Neural progenitor cell (in vitro differentiated cells): Measurements from ENCODE around the gene CBL. TPM values are rescaled to one million over a fixed set of nuclear protein-coding genes. Genes with fewer than 3 reads are reported as not detected.

Experiments
- DNase-seq: peaks from one replicate; pipeline ENCODE4 v3.0.0-alpha.2; 2016; ENCODE audit warnings: low spot score
- H2AFZ ChIP-seq: fragments of 200-600 bp; sonication (generic); replicated peaks from 2 replicates; pipeline ENCODE4 v1.6.1; 2016; ENCODE audit warnings: antibody characterized with exemption
- H3F3A ChIP-seq: fragments of 200-600 bp; sonication (generic); 2 replicates; pipeline ENCODE4 v1.6.1; 2016; ENCODE audit warnings: antibody characterized with exemption, low read depth
- H3K27ac ChIP-seq: fragments of 200-600 bp; sonication (generic); 2 replicates; pipeline ENCODE4 v1.5.1; 2016; ENCODE audit warnings: mild to moderate bottlenecking
- H3K27me3 ChIP-seq: fragments of 200-600 bp; sonication (generic); 2 replicates; pipeline ENCODE4 v1.6.1; 2016; ENCODE audit warnings: mild to moderate bottlenecking, moderate library complexity
- H3K36me3 ChIP-seq: fragments of 200-600 bp; sonication (generic); 2 replicates; pipeline ENCODE4 v1.5.1; 2016
- H3K4me1 ChIP-seq: fragments of 200-600 bp; sonication (generic); 2 replicates; pipeline ENCODE4 v1.6.1; 2016; ENCODE audit warnings: mixed run types
- H3K4me2 ChIP-seq: fragments of 200-600 bp; sonication (generic); 2 replicates; pipeline ENCODE4 v1.6.1; 2016
- H3K4me3 ChIP-seq: fragments of 200-600 bp; sonication (generic); 2 replicates; pipeline ENCODE4 v1.5.1; 2016
- H3K79me2 ChIP-seq: fragments of 200-600 bp; sonication (generic); 2 replicates; pipeline ENCODE4 v1.6.1; 2016; ENCODE audit warnings: low read depth
- H3K9ac ChIP-seq: fragments of 200-600 bp; sonication (generic); 2 replicates; pipeline ENCODE4 v1.6.1; 2016
- H3K9me3 ChIP-seq: fragments of 200-600 bp; sonication (generic); 2 replicates; pipeline ENCODE4 v1.5.1; 2016; ENCODE audit warnings: low read depth
- H4K20me1 ChIP-seq: fragments of 200-600 bp; sonication (generic); 2 replicates; pipeline ENCODE4 v1.6.1; 2016; ENCODE audit warnings: low read depth
- H3K27ac Mint-ChIP-seq: 3 replicates; pipeline ENCODE4 v1.8.0; 2021; ENCODE audit warnings: mixed read lengths
- H3K27me3 Mint-ChIP-seq: 2 replicates; pipeline ENCODE4 v1.8.0; 2022; ENCODE audit warnings: low read depth, mild to moderate bottlenecking, inconsistent platforms, moderate library complexity, mixed read lengths; ENCODE audit not compliant: insufficient read depth
- H3K36me3 Mint-ChIP-seq: 3 replicates; pipeline ENCODE4 v1.8.0; 2021; ENCODE audit warnings: mixed read lengths
- H3K4me1 Mint-ChIP-seq: 3 replicates; pipeline ENCODE4 v1.8.0; 2021; ENCODE audit warnings: mixed read lengths
- H3K4me3 Mint-ChIP-seq: 3 replicates; pipeline ENCODE4 v1.8.0; 2021; ENCODE audit warnings: mild to moderate bottlenecking, moderate library complexity, mixed read lengths
- H3K9me3 Mint-ChIP-seq: 3 replicates; pipeline ENCODE4 v1.8.0; 2020; ENCODE audit warnings: mixed read lengths
- EZH2 ChIP-seq: fragments of 200-600 bp; sonication (generic); IDR thresholded peaks from 2 replicates; pipeline ENCODE4 v1.6.1; 2017; ENCODE audit warnings: antibody characterized with exemption, mild to moderate bottlenecking, moderate library complexity
- EZH2phosphoT487 ChIP-seq: fragments of 200-600 bp; sonication (generic); IDR thresholded peaks from 2 replicates; pipeline ENCODE4 v1.6.1; 2017; ENCODE audit warnings: antibody characterized with exemption
- total RNA-seq: library from RNA; depleted of rRNA; stranded (reverse); fragments of >200 nt; gene quantifications from 2 replicates; pipeline ENCODE4 v1.2.3, GENCODE V29; 2015; ENCODE audit warnings: low replicate concordance
- TF ChIP-seq, protein P1 (sequence below): fragments of 200-600 bp; sonication (generic); IDR thresholded peaks from 2 replicates; pipeline ENCODE4 v1.5.1; 2017; ENCODE audit warnings: antibody characterized with exemption, mild to moderate bottlenecking

Gene CBL
- total RNA-seq, 1 donor from 2014 or later: 20.7 TPM

DNA sequence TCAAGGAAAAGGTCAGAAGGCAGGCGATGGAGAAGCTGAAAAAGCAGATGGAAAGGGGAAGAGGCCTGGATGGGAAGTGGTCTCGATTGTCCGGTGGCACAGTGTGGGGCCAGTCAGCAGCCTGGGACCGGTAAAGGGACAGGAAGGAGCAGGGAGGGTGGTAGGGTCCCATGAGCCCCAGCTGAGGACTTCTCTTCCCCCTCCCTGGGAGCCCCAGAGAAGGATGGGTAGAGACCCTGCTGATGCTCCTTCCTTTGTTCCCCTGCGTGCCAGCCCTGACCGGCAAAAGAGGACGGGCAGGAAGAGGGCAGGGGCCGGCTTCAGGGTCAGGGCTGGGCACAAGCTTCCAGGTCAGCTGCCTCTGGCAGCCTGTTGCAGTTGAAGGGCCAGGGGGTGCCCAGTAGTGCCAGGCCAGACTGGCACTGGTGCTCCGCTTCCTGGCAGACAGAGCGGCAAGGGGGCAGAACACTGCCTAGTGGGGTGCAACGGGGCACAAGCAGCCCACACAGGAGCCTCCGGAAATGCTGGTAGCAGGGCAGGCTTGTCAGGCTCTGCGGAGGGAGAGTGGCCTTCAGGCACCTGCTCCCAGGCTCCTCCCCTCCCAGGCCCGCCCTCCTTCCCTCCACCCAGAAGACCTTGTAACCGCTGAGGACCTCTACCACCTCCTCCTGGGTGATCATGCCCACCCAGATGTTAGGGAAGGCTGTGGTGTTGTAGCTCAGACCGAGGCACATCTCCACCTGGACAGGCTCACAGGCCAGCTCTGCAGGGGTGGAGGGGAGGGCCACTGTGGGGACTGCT lies 135.3 kb downstream of the CBL start:
- Histone ChIP-seq H3F3A (peaks cover 40% of the 10 kb centered on the region), H3K4me1 (peaks cover 48% of the 10 kb centered on the region), H3K36me3 (no peaks in the 10 kb centered on the region), H2AFZ (no peak overlapping the region), H3K4me3 (peak overlapping the region; percentile 77), H4K20me1 (peaks cover 10% of the 10 kb centered on the region), H3K27ac (no peak overlapping the region), H3K9ac (no peak overlapping the region), H3K79me2 (peaks cover 14% of the 10 kb centered on the region), H3K27me3 (peaks cover 50% of the 10 kb centered on the region), H3K4me2 (peak overlapping the region; percentile 99), H3K9me3 (no peaks in the 10 kb centered on the region)
- Mint-ChIP-seq H3K27ac (no peak overlapping the region), H3K4me3 (peak overlapping the region; percentile 79), H3K9me3 (no peaks in the 10 kb centered on the region), H3K4me1 (peaks cover 41% of the 10 kb centered on the region), H3K36me3 (peaks cover 2% of the 10 kb centered on the region), H3K27me3 (peaks cover 22% of the 10 kb centered on the region)
- DNase-seq: no peak
- TF ChIP-seq EZH2: no peak
- TF ChIP-seq, protein P1, sequence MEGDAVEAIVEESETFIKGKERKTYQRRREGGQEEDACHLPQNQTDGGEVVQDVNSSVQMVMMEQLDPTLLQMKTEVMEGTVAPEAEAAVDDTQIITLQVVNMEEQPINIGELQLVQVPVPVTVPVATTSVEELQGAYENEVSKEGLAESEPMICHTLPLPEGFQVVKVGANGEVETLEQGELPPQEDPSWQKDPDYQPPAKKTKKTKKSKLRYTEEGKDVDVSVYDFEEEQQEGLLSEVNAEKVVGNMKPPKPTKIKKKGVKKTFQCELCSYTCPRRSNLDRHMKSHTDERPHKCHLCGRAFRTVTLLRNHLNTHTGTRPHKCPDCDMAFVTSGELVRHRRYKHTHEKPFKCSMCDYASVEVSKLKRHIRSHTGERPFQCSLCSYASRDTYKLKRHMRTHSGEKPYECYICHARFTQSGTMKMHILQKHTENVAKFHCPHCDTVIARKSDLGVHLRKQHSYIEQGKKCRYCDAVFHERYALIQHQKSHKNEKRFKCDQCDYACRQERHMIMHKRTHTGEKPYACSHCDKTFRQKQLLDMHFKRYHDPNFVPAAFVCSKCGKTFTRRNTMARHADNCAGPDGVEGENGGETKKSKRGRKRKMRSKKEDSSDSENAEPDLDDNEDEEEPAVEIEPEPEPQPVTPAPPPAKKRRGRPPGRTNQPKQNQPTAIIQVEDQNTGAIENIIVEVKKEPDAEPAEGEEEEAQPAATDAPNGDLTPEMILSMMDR: no peak
- TF ChIP-seq EZH2phosphoT487: no peak

DNA sequence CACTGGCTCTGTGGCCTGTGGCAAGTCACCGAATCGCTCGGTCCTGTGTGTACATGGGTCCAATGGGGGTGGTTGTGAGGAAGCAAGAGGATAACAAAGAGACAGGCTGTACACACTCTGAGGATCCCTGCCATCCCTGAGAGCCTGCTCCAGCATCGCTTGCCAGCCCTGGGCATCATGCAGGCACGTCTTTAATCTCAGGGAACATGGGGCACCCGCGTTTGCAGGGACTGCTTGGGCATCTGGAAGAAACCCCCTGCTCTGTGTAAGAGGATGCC lies 135.8 kb downstream of the CBL start:
- H3K9me3 Mint-ChIP-seq: no peaks in the 10 kb centered on the region
- H3K27me3 Mint-ChIP-seq: peaks cover 24% of the 10 kb centered on the region
- H3K27ac Mint-ChIP-seq: no peak overlapping the region
- Histone ChIP-seq H3F3A (peaks cover 34% of the 10 kb centered on the region), H3K9me3 (no peaks in the 10 kb centered on the region), H3K4me2 (no peak overlapping the region), H3K4me1 (peaks cover 52% of the 10 kb centered on the region), H3K27me3 (peaks cover 50% of the 10 kb centered on the region), H3K36me3 (no peaks in the 10 kb centered on the region), H3K4me3 (no peak overlapping the region), H2AFZ (no peak overlapping the region), H4K20me1 (peaks cover 10% of the 10 kb centered on the region), H3K9ac (no peak overlapping the region), H3K79me2 (peaks cover 9% of the 10 kb centered on the region), H3K27ac (no peak overlapping the region)
- no peak for DNase-seq
- TF ChIP-seq EZH2: no peak
- TF ChIP-seq, protein P1: no peak
- no peak for TF ChIP-seq EZH2phosphoT487
- peaks cover 41% of the 10 kb centered on the region for H3K4me1 Mint-ChIP-seq
- H3K36me3 Mint-ChIP-seq: no peaks in the 10 kb centered on the region
- H3K4me3 Mint-ChIP-seq: peak overlapping the region; percentile 48

GRCh38 chr11:119342362-119343130 lies 136.4 kb downstream of the CBL start:
- no peak overlapping the region for H3K4me2 ChIP-seq
- no peak for DNase-seq
- no peak overlapping the region for H3K9ac ChIP-seq
- Mint-ChIP-seq H3K4me3 (no peak overlapping the region), H3K36me3 (no peaks in the 10 kb centered on the region), H3K27ac (peak overlapping the region; percentile 16), H3K4me1 (peaks cover 40% of the 10 kb centered on the region), H3K9me3 (no peaks in the 10 kb centered on the region), H3K27me3 (peaks cover 22% of the 10 kb centered on the region)
- H3K27me3 ChIP-seq: peaks cover 50% of the 10 kb centered on the region
- TF ChIP-seq, protein P1: no peak
- TF ChIP-seq EZH2phosphoT487 (no peak), EZH2 (no peak)
- no peaks in the 10 kb centered on the region for H3K9me3 ChIP-seq
- peaks cover 10% of the 10 kb centered on the region for H4K20me1 ChIP-seq
- peaks cover 3% of the 10 kb centered on the region for H3K79me2 ChIP-seq
- no peak overlapping the region for H3K27ac ChIP-seq
- H3K4me3 ChIP-seq: no peak overlapping the region
- no peaks in the 10 kb centered on the region for H3K36me3 ChIP-seq
- no peak overlapping the region for H2AFZ ChIP-seq
- H3F3A ChIP-seq: peaks cover 28% of the 10 kb centered on the region
- H3K4me1 ChIP-seq: peaks cover 49% of the 10 kb centered on the region
